ENCODE data around the gene CALM3.
A peak's percentile ranks its signal among the peaks of the same experiment; 100 is the strongest.

- TF ChIP-seq CTCF (IDR thresholded peaks at IDR 0.05; ENCODE audit: poor library complexity) (no peak), EZH2 (IDR thresholded peaks at IDR 0.05; ENCODE audit: borderline replicate concordance) (peak; percentile 47), EZH2phosphoT487 (IDR thresholded peaks at IDR 0.05; ENCODE audit: low read depth, severe bottlenecking, unreplicated experiment) (no peak)
Measured at GRCh38 chr19:46648961-46649960, 48.1 kb downstream of the CALM3 start.
